Uterus (tissue), 4 donors: ENCODE data around the gene MAT2A. TPM values are rescaled to one million over a fixed set of nuclear protein-coding genes. Genes with fewer than 3 reads are reported as not detected.
A peak's percentile ranks its signal among the peaks of the same experiment; 100 is the strongest.

ENCODE experiments used
- DNase-seq, 2 donors: peaks; one replicate each; pipeline ENCODE4 v3.0.0-alpha.2; 2019 to 2020
- H3K27ac ChIP-seq, 2 donors: fragments of 200-600 bp; sonication (generic); 1 replicate in 1 of 2; 2 replicates in 1 of 2; pipeline ENCODE4 v1.5.1; 2016 to 2018
- H3K27me3 ChIP-seq, 2 donors: fragments of 200-600 bp; sonication (generic); one replicate each; pipeline ENCODE4 v1.5.1; 2018 to 2019; ENCODE audit warnings: control low read depth in 1 of 2
- H3K36me3 ChIP-seq, 2 donors: fragments of 200-600 bp; sonication (generic); one replicate each; pipeline ENCODE4 v1.5.1; 2019; ENCODE audit warnings: control low read depth in 1 of 2
- H3K4me1 ChIP-seq, 2 donors: fragments of 200-600 bp; sonication (generic); one replicate each; pipeline ENCODE4 v1.5.1; 2018 to 2019; ENCODE audit warnings: control low read depth in 1 of 2
- H3K4me3 ChIP-seq, 2 donors: fragments of 200-600 bp; sonication (generic); 1 replicate in 1 of 2; 2 replicates in 1 of 2; pipeline ENCODE4 v1.5.1; 2018 to 2019; ENCODE audit warnings: mild to moderate bottlenecking in 1 of 2
- H3K9me3 ChIP-seq, 2 donors: fragments of 200-600 bp; sonication (generic); one replicate each; pipeline ENCODE4 v1.5.1; 2019; ENCODE audit warnings: control low read depth in 1 of 2
- POLR2A ChIP-seq, 2 donors: fragments of 450-650 bp; IDR thresholded peaks; one replicate each; pipeline ENCODE4 v1.6.1; 2016; ENCODE audit warnings: antibody characterized with exemption in 2 of 2, mild to moderate bottlenecking in 1 of 2, moderate library complexity in 1 of 2
- intact Hi-C: fragments of 100-400 bp; cut with DNase I; formaldehyde crosslinking; loops from one replicate; pipeline ENCODE4 v1.15.1; 2023; ENCODE audit warnings: low total_unique reads
- total RNA-seq, 4 donors: library from RNA; depleted of rRNA in 3 of 4; stranded (reverse); fragments of >200 nt in 3 of 4; gene quantifications; one replicate each; pipeline versions ENCODE4 v1.1.0 to v1.2.4, GENCODE V29; 2014 to 2023
- TF ChIP-seq, protein P1 (sequence below), 4 experiments: fragments of 200-600 bp in 2 of 4; fragments of 450-650 bp in 2 of 4; sonication (generic) in 2 of 4; IDR thresholded peaks; one replicate each; pipeline ENCODE4 v1.5.1; 2016 to 2019; ENCODE audit warnings: antibody characterized with exemption in 4 of 4, mild to moderate bottlenecking in 2 of 4, moderate library complexity in 1 of 4
- donor health status: DM: yes; HTN: yes; CAD: no.

MAT2A gene
- total RNA-seq, 4 donors from 2014 or later = 77.1 to 249 (median 108) TPM

DNA sequence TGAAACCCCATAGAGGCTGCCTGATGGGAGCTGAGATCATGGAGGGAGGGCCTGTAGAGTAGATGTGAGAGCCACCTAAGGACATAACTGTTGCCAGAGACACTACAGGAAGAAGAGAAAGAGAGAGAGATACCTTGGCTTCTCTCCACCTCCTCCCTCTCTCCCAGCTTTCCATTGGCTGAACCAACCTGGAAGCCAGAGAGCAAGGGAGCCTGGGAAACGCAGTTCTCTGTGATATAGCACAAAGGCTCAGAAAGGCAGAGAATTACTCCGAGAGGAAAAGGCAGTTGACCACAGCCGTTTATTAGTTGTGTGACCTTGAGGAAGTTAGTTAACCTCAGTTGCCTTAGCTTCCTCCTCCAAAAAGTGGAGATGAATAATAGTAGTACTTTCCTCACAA, 37.7 kb upstream of the MAT2A start:
- DNase-seq = no peak
- Histone ChIP-seq H3K4me1 (peaks cover 0 to 6% of the 10 kb centered on the region in 2 donors), H3K4me3 (no peak overlapping the region), H3K36me3 (no peaks in the 10 kb centered on the region), H3K27ac (no peak overlapping the region), H3K27me3 (no peaks in the 10 kb centered on the region), H3K9me3 (no peaks in the 10 kb centered on the region)
- TF ChIP-seq, protein P1, sequence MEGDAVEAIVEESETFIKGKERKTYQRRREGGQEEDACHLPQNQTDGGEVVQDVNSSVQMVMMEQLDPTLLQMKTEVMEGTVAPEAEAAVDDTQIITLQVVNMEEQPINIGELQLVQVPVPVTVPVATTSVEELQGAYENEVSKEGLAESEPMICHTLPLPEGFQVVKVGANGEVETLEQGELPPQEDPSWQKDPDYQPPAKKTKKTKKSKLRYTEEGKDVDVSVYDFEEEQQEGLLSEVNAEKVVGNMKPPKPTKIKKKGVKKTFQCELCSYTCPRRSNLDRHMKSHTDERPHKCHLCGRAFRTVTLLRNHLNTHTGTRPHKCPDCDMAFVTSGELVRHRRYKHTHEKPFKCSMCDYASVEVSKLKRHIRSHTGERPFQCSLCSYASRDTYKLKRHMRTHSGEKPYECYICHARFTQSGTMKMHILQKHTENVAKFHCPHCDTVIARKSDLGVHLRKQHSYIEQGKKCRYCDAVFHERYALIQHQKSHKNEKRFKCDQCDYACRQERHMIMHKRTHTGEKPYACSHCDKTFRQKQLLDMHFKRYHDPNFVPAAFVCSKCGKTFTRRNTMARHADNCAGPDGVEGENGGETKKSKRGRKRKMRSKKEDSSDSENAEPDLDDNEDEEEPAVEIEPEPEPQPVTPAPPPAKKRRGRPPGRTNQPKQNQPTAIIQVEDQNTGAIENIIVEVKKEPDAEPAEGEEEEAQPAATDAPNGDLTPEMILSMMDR (IDR thresholded peaks at IDR 0.05) = no peak
- no peak for TF ChIP-seq POLR2A (IDR thresholded peaks at IDR 0.05)
- intact Hi-C loops = no loop called here

DNA sequence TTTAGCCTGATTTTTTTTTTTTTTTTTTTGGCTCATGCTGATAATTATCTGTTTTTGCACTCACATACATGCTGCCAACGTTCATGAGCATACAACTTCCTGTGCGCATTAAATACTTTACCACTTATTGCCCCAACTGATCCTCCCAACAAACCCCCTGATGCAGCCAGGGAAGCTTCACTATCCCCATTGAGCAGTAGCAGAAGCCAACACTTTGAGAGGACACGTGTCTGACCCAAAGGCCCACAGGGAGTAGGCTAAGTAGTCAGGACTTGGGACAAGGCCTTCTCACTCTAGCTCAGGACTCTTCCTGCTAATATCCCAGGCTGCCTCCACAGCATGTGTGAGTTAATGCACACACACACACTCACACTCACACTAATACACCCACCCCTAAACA, 36.2 kb upstream of the MAT2A start:
- Histone ChIP-seq H3K9me3 (no peaks in the 10 kb centered on the region), H3K27me3 (no peaks in the 10 kb centered on the region), H3K4me3 (no peak overlapping the region), H3K27ac (no peak overlapping the region), H3K4me1 (peaks cover 0 to 6% of the 10 kb centered on the region in 2 donors), H3K36me3 (no peaks in the 10 kb centered on the region)
- no peak for TF ChIP-seq POLR2A (IDR thresholded peaks at IDR 0.05)
- TF ChIP-seq, protein P1 (IDR thresholded peaks at IDR 0.05) = no peak
- DNase-seq = no peak
- intact Hi-C loops = no loop called here

DNA sequence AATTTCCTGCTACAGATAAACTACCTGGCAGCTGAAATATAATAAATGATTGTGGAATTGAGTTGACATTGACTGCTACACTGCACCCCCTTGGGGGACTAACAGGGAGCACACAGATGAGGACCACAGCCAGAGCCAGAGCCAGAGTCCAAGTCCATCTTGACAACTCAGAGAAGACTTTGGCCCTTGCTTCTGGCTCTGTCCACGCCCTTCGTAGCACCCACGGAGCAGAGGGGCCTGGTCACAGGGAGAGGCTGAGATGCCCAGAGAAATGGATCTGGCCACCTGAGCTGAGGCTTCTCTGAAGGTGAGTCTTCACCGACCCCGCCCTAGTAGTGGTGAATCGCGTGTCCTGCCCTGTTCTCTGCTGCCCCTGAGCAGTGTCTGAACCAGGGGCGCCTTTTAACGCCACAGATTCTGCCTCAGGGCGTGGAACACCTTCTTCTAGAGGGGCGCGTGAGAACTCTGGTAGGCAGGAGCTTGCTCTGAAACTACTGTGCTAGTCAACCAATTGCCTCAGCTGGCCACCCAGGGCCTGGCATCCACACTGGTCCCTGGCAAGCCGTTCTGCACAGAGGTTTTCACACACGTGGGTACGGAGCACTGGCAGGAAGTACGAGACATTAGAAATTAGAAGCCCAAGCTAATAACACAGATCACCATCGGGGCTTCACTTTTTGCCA, 35.7 kb upstream of the MAT2A start:
- Histone ChIP-seq H3K27ac (no peak overlapping the region), H3K4me3 (no peak overlapping the region), H3K4me1 (peaks cover 0 to 6% of the 10 kb centered on the region in 2 donors), H3K36me3 (no peaks in the 10 kb centered on the region), H3K9me3 (no peaks in the 10 kb centered on the region), H3K27me3 (no peaks in the 10 kb centered on the region)
- no peak for DNase-seq
- TF ChIP-seq, protein P1 (IDR thresholded peaks at IDR 0.05) = no peak
- no peak for TF ChIP-seq POLR2A (IDR thresholded peaks at IDR 0.05)
- intact Hi-C loops = no loop called here

DNA sequence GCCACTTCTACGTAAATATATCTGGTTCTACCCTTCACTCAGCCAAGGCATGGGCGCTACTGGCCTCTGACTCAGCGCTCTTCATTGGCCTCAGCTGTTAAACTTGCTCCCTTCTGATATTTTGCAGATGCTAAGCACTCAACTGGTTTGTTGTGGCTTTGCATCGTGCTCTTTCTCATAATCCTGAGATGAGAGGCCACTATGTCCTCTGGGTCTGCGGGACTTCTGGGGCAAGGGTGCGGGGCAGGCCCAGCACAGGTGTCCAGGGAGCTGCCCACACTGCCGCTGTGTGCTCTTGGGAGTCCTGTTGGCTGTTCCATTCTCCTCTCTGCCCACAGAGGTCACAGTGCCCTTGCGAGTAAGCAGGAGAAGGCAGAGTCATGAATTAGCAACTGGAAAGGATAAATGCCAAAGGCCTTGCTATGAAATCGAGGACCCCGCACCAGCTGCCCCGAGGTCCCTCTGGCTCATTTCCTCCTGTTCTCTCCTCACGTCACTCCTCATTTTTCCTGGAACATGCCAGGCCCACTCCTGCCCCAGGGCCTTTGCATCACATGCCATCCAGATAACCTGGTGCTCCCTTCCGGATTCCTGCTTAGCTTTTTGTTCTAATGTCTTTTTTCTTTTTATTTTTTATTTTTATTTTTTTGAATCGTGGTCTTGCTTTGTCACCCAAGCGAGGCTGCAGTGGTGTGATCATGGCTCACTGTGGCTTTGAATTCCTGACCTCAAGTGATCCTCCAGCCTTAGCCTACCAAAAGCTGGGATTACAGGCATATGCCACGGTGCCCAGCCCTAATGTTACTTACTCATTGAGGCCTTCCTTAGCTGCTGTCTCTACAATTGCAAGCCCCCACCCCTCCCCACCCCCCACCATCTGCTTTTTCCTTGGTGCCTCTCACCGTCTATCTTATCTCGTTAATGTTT, 34.9 kb upstream of the MAT2A start:
- Histone ChIP-seq H3K27ac (no peak overlapping the region), H3K36me3 (no peaks in the 10 kb centered on the region), H3K4me1 (peaks cover 0 to 6% of the 10 kb centered on the region in 2 donors), H3K4me3 (no peak overlapping the region), H3K27me3 (no peaks in the 10 kb centered on the region), H3K9me3 (no peaks in the 10 kb centered on the region)
- intact Hi-C loops = no loop called here
- no peak for DNase-seq
- TF ChIP-seq POLR2A (IDR thresholded peaks at IDR 0.05) = no peak
- TF ChIP-seq, protein P1 (IDR thresholded peaks at IDR 0.05) = no peak

DNA sequence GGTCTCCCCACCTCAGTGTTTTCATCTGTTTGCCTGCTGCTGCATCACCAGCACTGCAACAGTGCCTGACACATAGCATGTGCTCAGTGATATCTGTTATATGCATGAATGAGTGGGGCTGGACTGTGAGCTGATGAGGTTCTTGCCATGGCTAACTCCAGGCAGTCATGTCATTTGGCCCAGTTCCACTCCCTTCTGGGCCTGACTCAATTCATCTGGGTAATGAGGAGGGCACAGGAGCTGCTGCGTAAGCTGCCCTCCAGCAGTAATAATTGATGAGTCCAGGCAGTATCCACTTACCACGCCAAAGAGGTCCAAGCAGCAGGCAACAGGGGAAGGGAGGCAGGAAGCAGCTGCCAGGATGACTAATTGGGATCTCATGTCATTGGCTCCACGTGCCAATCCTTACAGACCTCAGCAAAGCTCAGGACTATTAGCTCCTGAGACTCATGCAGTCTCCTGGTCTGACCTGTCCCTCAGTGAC, 34.1 kb upstream of the MAT2A start:
- TF ChIP-seq, protein P1 (IDR thresholded peaks at IDR 0.05) = no peak
- TF ChIP-seq POLR2A (IDR thresholded peaks at IDR 0.05) = no peak
- Histone ChIP-seq H3K4me3 (no peak overlapping the region), H3K4me1 (peaks cover 0 to 6% of the 10 kb centered on the region in 2 donors), H3K9me3 (no peaks in the 10 kb centered on the region), H3K27me3 (no peaks in the 10 kb centered on the region), H3K27ac (no peak overlapping the region), H3K36me3 (no peaks in the 10 kb centered on the region)
- intact Hi-C loops = no loop called here
- peak; percentile 26 to 33 for DNase-seq
